ENCODE measurements around the gene TRIM46.
"Not testable (repeated sequence)": the region's sequence is repeated elsewhere in the genome, so short reads cannot be mapped to it uniquely, and the experiment has no call there.

GRCh38 chr1:155233502-155233901, 59.9 kb downstream of the TRIM46 start:
- not testable (repeated sequence) for TF ChIP-seq CTCF (IDR thresholded peaks at IDR 0.05; ENCODE audit: insufficient read depth, low read depth, low read length); EZH2 (IDR thresholded peaks at IDR 0.05; ENCODE audit: insufficient read depth, low read length)

Data from astrocyte (in vitro differentiated cells and primary cell).